Subcutaneous adipose tissue (tissue), 4 donors: ENCODE measurements around the gene NPRL2. TPM values are rescaled to one million over a fixed set of nuclear protein-coding genes. Genes with fewer than 3 reads are reported as not detected.

Experiments
- total RNA-seq, 4 donors: library from RNA; depleted of rRNA; stranded (reverse); fragments of >200 nt; gene quantifications; one replicate each; pipeline ENCODE4 v1.1.0, GENCODE V29; 2016
- TF ChIP-seq, protein P1 (sequence below): fragments of 450-650 bp; IDR thresholded peaks from one replicate; pipeline ENCODE4 v1.5.1; 2016; ENCODE audit warnings: low read depth, mild to moderate bottlenecking, control low read depth, antibody characterized with exemption, moderate library complexity

The NPRL2 gene
- total RNA-seq, 4 donors from 2014 or later = 14.3 to 18.8 (median 17.5) TPM

DNA sequence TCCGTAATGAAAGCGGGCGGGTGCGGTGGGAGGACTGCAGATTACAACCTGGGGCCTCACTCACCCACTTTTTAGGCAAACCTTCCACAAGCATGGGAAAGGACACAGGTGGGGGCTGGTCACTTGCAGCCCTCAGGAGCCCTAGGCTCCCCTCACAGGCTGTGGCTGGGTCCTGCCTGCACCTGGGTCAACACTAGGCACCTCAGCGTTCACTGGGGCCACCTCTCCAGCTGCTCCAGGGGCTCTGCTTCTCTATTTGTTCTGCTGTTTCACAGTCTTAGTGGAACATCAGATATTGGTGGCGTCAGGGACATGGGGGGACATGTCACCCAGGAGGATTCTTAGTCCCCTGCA is 38.8 kb upstream of the NPRL2 start:
- TF ChIP-seq, protein P1, sequence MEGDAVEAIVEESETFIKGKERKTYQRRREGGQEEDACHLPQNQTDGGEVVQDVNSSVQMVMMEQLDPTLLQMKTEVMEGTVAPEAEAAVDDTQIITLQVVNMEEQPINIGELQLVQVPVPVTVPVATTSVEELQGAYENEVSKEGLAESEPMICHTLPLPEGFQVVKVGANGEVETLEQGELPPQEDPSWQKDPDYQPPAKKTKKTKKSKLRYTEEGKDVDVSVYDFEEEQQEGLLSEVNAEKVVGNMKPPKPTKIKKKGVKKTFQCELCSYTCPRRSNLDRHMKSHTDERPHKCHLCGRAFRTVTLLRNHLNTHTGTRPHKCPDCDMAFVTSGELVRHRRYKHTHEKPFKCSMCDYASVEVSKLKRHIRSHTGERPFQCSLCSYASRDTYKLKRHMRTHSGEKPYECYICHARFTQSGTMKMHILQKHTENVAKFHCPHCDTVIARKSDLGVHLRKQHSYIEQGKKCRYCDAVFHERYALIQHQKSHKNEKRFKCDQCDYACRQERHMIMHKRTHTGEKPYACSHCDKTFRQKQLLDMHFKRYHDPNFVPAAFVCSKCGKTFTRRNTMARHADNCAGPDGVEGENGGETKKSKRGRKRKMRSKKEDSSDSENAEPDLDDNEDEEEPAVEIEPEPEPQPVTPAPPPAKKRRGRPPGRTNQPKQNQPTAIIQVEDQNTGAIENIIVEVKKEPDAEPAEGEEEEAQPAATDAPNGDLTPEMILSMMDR = no peak

DNA sequence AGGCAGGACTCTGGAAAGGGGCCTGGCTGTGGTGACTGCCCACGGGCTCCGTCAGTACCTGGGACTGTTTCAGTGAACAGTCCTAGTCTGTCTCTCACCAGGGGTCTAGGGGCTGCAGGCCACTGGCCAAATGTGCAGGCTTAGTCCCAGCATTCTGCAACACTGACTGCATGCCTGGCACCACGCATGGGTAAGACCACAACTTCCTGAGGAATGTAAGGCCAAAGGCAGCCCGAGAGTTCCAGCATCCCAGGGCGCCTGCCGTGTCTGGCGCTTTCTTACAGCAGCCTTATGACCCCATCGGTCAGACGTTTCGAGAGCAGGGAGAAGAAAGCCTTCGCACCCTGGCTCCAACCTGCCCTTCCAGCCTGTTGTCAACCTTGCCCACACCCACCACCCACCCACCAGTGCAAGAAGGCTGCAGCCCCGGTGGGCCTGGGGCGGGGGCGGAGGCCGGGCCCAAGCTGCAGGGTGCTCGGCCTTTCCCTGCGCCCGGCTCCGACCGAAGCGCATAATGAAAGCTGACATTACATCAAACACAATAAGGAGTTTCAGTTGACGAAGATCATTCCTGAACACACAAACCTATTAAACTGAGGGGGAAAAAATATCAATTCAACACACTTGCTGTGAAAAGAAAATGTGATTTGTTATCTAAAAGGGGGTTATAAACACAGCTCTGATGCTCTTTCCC is 38.3 kb upstream of the NPRL2 start:
- TF ChIP-seq, protein P1 = no peak

DNA sequence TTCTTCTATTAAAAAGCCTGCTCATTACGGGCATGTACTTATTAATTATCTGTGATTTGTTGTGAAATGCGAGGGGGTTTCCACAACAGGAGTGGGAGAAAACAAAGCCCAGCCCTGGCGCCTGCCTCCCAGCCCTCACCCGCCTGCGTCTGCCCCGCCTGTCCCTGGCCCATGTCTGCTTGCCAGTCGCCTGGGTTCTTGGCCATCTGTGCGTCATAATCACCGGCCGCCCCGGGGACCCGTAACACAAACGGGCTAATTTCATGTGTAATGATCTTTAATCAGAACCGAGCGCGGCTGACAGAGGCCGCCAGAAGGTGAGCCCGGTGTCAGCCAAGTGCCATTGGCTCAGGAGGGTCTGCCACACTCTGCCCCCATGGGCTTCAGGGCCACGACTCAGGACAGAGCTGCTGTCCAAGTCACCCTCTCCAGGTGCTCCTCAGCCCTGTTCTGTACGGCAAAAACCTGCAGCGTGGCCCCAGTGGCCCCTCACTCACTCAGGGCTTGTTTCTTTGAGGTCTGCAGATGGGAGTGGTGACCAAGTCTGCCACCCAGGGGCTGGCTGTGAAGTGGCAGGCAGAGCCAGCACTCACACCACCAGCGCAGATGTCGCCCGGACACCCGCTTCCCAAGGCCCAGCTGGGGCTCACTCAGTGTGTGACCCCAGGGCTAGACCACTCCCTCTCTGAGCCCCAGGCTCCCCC is 37.6 kb upstream of the NPRL2 start:
- TF ChIP-seq, protein P1 = no peak

DNA sequence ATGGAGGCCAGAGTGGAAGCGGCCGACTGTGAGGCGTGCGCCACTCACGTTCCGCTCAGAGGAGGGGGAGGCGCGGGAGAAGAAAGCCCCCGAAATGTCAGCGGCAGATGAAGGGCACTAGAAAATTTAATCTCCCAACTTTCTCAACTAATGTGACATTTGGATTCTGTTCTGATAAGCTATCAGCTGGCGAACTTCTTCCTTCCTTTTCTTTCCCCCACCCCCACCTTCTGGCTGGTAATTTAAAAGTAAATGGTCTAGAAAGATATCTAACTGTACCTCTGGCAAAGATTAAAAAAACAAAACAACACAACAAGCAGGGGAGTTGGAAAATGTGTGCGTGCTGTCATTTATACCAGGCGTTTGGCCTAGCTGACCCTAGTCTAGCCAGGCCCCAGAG is 35.2 kb upstream of the NPRL2 start:
- TF ChIP-seq, protein P1 = no peak

DNA sequence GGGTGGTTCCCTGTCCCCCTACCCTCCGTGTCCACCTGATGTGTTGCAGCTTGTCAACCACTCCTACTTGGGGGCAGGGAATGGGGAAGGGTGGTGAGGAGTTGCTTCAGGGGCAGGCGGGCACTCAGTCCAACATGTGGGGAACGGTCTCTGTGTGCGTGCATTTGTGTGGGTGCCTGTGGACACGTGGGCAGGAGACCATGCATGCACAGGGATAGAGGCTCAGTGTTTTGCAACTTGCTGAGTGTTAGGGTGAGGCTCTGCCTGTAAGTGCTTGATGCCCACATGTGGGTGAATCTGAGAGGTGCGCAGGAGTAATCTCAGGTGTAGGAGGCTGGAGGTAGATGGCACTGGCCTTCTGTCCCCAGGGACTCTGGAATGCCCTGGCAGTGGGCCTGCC is 33.2 kb upstream of the NPRL2 start:
- TF ChIP-seq, protein P1 = no peak

DNA sequence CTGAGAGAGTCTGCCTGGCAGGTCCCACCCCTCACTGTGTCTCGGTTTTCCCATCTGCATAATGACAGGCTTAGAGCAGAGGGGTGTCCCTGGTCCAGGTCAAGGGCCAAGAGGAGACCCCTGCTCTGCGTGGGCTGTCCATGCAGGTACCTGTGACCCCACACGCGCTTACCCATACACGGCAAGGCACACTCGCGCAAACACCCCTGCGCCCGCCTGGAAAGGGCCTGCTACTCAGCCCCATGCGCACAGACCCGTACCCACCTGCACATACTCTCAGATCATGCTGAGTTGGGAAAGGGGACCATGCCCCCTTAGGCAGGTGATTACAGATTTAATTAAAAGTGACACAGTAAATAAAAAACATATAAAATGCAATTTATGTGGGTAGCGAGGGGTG is 32.1 kb upstream of the NPRL2 start:
- TF ChIP-seq, protein P1 = no peak

DNA sequence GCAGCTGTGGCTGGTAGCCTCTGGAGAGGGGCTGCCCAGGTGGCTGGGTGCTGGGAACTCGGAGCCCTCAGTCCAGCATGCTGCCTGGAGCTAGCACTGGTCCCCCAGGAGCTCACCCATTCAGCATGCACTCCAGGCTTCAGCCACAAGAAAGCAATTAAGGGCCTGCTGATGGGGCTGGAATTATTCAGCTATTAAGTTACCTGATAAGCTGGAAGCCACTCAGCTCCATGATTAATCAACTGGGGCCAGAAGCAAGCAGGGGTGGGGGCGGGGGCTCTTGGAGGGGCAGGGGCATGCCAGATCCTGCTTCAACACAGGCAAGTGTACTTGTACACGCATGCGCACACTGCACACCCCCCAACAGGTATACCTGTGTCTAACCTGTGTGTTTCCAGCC is 30.8 kb upstream of the NPRL2 start:
- TF ChIP-seq, protein P1 = no peak
